Activated T-helper 9 cell treated with anti-CD3 and anti-CD28 coated beads, Interleukin-2, amount 50 U/mL, for 16 hours (primary cell): ENCODE measurements around the gene RACGAP1.
A peak's percentile ranks its signal among the peaks of the same experiment; 100 is the strongest.

Experiments
- DNase-seq: peaks from one replicate; pipeline ENCODE4 v3.0.0-alpha.2; 2020; ENCODE audit warnings: low read depth

RACGAP1 gene

DNA sequence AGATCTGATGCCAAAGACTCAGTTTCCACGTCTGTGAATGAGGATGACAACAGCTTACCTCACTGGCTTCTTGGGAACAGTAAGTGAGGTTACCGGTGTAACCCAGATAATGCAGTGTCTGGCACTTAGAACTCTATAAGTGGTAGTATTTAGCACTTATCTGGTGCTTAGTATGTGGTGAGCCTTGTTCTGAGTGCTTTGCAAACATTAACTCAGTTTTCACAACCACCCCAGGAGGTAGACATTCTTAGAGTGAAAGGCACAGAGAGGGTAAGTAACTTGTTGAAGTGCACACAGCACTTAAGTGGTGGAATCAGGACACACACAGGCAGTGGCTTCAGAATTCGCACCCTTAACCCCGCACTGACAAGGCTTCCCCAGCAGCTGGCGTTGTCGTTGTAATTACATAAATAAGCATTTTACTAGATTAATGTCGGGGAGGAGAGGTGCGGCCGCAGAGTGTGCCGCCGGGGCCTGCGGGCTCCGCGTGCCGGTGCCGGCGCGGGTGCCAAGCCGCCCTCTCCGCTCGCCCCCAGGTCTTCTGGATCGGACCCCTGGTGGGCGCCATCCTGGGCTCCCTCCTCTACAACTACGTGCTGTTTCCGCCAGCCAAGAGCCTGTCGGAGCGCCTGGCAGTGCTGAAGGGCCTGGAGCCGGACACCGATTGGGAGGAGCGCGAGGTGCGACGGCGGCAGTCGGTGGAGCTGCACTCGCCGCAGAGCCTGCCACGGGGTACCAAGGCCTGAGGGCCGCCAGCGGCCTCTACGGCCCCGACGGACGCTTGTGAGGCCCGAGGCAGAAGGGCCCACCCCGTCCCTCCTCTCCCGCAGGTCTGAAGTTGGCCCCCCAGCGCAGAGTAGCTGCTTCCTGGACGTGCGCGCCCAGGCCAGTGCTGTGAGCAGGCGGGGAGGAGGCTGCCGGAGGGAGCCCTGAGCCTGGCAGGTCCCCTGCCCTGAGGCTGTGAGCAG is 70.1 kb downstream of the RACGAP1 start:
- DNase-seq: no peak

DNA sequence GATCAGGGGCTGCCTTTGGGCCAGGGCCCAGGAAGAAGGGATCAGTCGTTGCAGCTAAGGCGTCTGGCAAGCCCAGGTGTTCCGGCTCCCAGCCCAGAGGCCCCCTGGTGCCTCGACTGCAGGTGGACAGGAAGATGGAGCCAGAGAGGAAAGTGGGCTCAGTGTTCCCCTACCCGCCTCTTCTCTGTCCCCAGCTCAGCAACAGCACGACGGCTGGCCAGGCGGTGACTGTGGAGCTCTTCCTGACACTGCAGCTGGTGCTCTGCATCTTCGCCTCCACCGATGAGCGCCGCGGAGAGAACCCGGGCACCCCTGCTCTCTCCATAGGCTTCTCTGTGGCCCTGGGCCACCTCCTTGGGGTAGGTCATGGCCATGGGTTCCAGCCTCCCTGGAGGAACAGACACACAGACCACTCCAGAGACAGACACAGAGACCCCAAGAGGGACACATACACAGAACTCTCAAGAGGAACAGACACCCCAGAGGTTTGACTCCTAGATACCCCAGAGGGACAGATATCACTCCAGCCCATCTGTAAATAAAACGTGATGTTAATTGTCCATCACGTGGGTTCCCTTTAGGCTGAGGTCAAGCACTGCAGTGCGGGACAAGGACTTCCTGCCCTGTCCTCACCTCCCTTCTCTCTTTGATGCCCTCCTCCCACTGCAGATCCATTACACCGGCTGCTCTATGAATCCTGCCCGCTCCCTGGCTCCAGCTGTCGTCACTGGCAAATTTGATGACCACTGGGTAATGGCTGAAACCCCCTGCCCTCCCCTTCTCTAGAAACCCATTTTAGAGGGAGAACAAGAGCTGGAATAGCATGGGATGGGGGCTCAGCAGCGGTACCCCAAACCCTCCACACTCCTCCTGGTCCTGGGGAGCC is 71.1 kb downstream of the RACGAP1 start:
- DNase-seq: no peak

DNA sequence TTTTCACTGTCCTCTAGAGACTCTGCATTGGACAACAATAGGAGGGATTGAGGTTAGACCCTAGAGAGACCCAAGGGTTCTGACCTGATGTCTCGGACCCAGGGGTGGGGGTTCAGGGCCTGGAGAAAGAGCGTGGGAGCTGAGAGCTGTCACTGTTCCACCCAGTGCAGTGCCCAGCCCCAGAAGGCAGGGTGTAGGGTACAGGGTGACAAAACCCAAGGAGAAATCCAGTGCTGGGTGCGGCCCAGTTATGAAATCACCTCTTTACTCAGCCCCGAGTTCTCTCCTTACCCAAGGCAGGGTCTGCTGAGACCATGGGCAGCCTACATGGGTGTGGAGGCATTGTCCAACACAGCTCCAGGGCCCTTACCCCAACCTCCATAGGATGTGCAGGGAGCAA is 72.1 kb downstream of the RACGAP1 start:
- no peak for DNase-seq

DNA sequence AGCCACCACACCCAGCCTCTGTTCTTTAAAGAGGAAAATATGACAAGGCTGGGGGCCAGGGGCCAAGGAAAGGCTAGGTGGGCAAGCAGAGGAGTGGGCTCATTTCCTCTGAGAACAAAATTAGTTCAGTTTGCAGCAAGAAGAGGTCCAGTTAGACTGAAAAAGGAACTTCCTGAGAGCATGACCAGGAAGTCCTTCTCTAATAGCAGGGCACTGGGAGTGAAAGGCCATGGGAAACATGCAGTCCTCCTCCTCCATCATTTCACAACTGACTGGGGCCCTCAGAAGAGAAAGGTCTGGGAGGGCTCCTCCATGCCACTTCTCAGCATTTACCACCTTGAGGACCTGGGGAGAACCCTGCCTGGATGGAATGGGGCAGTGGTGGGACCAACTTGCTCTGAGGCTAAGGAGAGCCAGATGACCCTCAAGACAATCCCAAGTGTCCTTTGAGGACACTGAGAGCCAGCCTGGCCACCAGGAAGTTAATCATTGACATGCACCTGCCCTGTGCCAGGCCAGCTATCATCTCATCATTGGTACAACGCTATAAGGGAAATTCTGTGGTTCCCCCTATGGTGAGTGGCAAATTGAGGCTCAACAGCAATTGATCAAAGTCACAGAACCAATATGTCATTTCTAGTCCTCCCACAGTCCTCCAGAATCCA is 72.8 kb downstream of the RACGAP1 start:
- no peak for DNase-seq

DNA sequence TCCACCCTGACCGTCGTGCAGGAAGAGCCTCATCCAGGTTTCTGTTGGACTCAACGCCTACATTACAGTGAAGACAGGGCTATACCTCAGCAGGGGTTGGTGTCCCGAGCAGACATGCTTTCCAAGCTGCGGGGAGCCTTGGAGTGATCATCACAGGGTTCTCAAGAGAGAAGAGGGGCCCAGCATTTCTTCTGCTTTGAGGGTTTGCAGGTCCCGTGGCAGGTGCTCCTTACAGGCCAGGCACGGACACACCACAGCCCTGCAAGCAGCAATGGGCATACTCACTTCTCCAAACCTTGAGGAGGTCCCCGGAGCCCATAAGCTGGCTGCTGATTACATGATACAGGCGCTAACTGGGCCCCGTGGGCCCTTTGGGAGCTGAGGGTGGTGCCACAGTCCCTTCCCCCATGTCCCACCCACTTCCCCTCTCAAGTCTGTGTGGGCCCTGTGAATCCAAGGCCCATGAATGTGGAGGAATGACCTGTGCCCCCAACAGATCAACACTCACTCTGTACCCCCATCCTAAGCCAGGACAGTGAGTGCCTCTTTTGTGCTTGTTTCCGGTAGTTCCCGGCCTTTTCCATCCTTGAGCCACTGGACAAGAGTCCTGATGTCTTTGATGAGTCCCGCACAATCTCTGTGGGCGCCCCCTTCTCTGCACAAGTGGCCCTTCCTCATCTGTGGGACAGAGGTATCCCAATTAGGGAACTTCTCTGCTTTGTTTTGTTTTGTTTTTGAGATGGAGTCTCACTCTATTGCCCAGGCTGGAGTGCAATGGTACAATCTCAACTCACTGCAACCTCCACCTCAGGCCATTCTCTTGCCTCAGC is 73.7 kb downstream of the RACGAP1 start:
- DNase-seq: no peak

DNA sequence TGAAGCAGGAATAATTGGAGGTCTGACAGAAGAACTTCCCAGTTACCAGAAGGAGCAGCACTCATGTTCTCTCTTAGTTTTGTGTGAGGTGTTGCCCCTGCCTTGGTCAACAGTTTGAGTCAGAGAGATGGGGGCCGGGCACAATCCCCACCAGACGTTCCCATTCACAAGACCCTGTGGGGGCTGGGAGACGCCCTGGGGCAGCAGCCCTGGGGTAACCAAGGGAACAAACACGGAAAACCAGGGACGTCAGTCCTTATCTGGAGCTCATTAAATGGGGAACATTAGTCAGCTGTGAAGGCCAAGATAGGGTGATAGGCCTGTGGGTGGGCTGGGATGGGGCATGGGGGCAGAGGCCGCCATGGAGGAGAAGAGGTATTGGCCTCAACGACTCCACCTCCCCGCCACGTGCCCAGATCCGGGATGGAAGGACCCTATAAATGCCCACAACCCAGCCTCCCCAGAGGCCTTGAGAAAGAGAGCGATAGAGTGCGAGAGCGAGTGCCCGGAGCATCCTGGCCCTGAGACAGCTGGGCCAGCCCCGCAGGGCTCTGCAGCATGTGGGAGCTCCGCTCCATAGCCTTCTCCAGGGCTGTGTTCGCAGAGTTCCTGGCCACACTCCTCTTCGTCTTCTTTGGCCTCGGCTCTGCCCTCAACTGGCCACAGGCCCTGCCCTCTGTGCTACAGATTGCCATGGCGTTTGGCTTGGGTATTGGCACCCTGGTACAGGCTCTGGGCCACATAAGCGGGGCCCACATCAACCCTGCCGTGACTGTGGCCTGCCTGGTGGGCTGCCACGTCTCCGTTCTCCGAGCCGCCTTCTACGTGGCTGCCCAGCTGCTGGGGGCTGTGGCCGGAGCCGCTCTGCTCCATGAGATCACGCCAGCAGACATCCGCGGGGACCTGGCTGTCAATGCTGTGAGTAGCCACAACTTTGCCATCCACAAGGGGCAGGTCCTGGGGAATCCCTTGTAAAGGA is 74.7 kb downstream of the RACGAP1 start, which contains the start of gene AQP2:
TSS of gene AQP2 (plus strand) at position 465 of the 979 bp plus-strand sequence. CDS start at position 559, 94 bp downstream.
- DNase-seq: no peak

DNA sequence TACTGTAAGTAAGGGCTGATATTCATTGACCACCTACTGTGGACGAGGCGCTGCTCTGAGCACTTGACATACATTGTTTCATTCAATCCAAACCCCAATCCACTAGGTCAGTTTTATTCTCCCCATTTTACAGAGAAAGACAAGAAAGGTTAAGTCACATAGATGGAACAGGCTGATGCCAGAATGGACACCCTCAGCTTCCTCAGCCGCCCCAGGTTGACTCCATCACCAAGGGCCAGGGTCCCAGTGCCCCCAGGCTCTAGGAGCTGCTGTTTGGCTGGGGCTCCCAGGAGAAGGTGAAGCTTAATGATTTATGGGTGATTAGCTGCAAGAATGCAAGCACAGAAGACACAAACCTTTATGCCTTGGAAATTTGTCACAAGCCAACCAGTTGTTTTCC is 75.4 kb downstream of the RACGAP1 start:
- no peak for DNase-seq

DNA sequence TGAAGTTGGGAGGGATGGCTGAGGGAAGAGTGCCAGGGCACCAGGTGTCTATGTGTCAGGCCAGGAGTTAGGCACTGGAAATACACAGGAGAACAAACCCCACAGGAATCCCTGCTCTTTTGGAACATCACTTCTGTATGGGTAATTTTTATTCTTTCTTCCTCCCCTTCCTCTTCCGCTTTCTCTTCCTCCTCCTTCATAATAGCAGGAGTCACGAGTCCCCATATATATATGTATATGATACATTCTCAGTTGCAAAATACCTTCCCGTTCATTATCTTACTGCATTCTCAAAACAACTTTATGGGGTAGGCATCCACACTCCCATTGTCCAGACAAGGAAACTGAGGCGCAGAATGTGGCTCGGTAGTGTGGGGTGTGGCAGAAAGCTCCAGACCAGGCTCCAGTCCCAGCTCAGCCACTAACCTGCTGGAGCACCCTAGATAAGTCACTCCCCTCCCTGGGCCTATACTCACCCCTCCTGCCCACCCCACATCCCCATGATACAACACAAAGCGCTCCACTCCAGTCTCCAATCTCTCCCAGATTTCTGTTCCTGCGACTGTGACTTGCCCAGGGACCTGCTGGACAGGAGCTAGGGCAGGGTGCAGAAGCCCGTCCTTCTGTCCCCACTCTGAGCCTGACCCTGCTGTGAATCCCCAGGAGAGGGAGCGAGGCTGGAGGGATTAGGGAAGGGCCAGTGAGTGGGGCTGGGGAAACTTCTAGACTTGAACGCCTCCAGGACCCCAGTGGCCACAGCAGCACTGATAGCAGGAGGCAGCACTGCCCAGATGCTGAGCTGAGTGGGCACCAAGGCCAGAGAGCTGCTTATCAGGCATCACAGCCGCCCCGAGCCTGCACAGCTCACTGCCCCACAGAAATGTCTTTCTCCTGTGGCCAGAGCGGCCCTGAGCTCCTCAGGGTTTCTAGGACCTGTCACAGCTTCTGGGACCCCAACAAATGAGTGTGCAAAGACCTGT is 76.1 kb downstream of the RACGAP1 start:
- no peak for DNase-seq

DNA sequence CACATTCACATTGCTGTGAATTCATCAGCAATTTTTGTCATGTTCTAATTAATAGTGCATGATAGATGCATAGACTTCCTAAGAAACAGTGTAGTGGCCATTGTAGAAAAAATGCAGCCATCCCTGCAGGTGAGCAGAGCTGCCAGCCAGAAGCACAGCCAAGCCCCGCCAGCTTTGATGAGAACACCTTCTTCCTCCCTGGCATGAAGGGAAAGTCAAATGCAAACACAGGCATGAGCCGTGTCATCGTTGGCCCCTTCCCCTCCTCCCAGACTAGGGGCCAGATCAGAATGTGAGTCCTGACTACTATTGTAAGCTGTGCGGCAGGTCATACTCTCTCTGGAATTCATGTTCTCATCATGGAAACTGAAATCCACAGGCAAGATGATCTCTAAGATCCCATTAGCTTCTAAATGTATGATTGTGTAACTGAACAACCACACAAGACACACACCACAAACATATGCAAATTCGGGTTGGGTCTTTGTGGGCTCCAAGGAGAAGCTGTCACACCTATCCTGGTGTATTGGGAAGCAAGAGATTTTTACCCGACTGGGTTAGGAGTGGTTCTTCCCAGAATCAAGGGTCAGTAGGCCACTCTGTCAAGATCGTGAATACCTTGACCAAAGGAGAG is 77.6 kb downstream of the RACGAP1 start:
- DNase-seq: no peak

DNA sequence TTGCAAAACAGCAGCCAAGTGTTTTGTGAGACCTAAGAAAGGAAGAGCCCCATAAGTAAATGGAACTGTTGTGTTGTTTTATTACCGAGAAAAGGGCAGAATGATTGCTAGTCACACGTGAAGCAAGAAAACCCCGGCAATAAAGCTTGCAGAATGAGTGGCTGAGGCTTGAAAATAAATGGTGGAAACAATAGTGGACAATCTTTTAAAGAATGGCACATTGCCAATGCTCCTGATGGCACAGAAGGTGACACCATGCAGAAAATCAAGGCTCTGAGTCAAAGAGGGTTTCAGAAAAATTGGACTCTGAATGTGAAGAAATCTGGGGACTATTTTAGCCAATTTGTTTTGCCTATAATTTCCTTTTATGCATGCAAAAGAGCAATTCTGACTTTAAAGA is 78.8 kb downstream of the RACGAP1 start:
- no peak for DNase-seq

DNA sequence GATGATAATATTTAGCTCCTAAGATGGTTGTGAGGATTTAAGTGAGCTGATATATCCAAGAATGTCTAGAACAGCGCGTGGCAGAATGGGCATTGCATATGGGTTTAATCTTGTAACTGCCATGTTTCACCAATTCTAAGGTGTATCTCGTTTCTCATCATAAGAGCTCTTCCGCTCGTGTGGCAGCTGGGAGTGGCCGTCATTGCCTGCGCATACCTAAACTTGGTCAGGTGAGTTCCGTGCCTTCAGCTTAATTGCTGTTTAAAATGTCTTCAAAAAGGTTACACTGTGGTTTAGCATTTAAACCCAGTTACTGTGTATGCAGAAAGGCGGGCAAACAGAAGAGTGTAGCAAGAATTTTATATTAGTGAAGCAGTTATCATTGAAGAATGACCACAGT is 79.2 kb downstream of the RACGAP1 start:
- no peak for DNase-seq

DNA sequence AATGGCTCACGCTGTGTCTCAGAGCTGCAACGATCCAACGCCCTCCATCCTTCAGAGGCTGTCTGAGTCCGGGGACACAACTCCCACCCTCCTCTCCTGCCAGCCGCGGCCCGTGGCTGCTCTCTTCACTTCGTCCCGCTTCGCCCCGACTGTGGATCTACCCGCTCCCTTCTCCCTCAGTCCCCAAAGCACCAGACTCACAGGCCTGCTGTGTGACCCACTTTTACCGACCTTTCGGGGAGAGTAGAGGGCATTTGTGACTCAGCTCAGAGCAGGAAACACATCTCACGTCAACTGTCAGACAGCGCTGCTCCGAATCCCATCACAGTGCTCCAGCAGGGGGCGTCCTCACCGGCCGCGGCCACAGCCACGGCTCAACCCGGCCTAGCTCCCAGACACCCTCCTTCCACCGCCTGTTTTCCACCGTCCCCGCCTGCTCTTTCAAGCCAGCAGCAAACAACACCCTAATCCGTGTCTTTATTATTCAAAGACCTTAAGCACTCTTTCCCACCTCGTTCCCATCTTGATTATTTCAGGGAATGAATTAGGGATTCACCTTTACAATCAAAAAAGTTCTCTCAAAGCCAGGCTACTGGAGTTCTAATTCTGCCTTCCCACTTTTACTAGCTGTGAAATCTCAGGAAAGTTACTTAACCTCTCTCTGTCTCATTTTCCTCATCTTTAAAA is 79.8 kb downstream of the RACGAP1 start:
- DNase-seq: peak; percentile 79

DNA sequence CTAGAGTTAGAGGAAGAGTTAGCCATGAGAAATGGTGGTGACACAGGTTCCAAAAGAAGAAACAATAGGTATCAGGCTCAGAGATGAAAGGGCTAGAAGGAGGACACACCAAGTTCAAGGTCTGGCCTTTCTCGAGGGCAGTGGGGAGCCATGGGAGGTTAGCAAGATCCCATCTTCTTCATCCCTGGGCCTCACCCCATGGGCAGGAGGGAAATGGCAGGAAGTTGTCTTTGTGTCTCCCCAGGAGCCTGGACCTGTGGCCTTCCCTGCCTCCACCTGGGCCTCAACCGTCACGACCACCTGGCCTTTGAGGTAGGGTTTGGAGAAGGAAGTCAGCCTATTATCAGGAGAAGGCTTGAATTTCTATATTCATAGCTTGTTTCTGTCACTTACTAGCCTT is 80.6 kb downstream of the RACGAP1 start:
- DNase-seq: no peak

DNA sequence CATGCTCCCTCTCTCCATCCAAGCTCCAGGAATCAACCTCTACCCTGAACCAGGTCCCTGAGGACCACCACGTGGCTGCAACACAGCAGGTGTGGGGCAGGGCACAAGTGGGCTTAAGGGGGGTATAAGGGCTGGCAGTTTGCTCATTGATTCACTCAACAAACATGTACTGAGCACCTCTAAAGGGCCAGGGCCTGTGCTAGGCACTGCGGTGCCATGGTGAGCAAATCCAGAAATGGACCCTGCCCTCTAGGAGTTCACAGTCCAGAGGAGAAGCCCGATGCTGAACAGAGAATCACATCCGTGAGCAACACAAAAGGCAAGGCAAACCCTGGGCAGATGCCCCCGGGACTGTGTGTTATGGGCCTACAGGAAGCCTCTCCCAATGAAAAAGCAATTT is 81.2 kb downstream of the RACGAP1 start:
- no peak for DNase-seq

DNA sequence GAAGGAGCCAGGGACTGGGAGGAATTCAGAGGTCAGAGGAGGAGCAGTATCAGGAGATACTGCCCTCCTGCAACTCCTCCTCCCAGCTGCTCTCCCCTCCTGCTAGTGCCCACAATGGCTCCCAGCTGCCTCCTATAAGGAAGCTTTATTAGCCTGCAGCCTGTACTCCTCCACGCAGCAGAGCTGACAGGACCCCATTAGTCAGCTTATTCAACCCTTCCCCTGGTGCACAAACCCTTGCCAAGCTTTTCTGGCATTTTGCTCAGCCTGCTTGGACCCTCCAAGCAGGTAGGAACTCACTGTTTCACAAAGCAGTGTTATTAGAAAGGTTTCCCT is 81.7 kb downstream of the RACGAP1 start:
- no peak for DNase-seq

DNA sequence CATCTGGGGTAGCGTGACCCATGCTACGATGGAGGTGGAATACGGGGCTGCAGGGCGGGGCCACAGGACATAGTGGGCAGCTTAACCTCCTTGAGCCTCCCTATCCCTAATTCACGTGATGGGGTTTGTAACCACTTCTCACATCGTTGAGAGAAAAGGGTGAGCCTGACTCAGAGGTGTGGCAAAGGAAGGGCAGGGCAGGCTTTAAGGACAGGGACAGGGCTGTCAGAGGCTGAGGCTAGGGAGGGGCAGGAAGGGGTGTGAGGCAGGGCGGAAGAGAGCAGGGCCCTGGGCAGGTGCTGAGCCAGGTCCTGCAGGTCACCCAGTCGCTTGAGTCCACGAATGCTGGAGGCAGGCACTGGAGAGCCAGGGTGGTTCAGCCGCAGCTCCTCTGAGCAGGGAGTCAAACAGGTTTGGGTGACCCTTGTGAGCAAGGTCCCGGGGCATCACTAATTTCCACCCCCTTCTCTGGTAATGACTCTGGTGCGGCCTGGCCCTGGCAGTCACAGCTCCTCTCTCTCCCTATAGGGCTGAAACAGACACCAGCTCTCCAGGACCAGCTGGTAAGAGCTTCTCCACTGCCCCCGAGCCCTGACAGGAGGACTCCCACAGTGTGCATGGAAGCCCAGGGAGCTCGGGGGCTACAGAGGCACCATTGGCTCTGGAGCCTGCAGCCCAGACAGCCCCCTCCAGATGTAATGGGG is 82.2 kb downstream of the RACGAP1 start:
- no peak for DNase-seq

DNA sequence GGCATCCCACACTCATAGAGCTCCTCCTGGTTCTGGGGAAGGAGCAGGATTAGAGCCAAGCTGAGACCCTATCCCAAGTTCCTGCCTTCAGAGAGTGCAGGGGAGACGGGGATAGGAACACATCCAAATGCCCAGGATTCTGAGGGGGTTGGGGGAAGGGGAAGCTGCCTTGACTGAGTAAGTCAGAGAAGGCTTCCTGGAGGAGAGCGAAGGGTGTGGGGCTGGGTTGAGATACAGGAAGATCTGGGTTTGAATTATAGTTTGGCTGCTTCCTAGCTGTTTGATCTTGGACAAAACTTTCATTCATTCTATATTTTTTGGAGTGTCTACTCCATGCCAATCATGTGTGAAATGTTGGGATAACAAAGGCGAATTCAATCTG is 82.8 kb downstream of the RACGAP1 start:
- DNase-seq: no peak
